B cell (primary cell): Measurements from ENCODE around the gene EFNA3.

Experiments used
- CTCF ChIP-seq: fragments of 200-600 bp; IDR thresholded peaks from one replicate; pipeline ENCODE4 v1.8.0; 2022; ENCODE audit warnings: antibody characterized with exemption, mild to moderate bottlenecking
- EZH2 ChIP-seq: IDR thresholded peaks from 2 replicates; pipeline ENCODE4 v1.6.1; 2012; ENCODE audit warnings: borderline replicate concordance, low read depth, mild to moderate bottlenecking, moderate library complexity, low read length; ENCODE audit not compliant: insufficient read depth, poor library complexity, severe bottlenecking

- TF ChIP-seq CTCF (no peak), EZH2 (no peak)
Observed at GRCh38 chr1:155069551-155070157, 9.0 kb upstream of the EFNA3 start.
